ENCODE results near the gene DLGAP4.

- TF ChIP-seq, protein P1, sequence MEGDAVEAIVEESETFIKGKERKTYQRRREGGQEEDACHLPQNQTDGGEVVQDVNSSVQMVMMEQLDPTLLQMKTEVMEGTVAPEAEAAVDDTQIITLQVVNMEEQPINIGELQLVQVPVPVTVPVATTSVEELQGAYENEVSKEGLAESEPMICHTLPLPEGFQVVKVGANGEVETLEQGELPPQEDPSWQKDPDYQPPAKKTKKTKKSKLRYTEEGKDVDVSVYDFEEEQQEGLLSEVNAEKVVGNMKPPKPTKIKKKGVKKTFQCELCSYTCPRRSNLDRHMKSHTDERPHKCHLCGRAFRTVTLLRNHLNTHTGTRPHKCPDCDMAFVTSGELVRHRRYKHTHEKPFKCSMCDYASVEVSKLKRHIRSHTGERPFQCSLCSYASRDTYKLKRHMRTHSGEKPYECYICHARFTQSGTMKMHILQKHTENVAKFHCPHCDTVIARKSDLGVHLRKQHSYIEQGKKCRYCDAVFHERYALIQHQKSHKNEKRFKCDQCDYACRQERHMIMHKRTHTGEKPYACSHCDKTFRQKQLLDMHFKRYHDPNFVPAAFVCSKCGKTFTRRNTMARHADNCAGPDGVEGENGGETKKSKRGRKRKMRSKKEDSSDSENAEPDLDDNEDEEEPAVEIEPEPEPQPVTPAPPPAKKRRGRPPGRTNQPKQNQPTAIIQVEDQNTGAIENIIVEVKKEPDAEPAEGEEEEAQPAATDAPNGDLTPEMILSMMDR (conservative IDR thresholded peaks at IDR 0.05; ENCODE audit: low read depth, low read length), result no peak
- no peak for TF ChIP-seq EZH2 (IDR thresholded peaks at IDR 0.05; ENCODE audit: borderline replicate concordance, low read depth, low read length, poor library complexity, severe bottlenecking)
Measured at GRCh38 chr20:36359668-36360406, 53.7 kb downstream of the DLGAP4 start.

All from A673 (cell line).